Body of pancreas (tissue), 4 donors: ENCODE data around the gene KLHL6. TPM values are rescaled to one million over a fixed set of nuclear protein-coding genes. Genes with fewer than 3 reads are reported as not detected.

ENCODE experiments used
- ATAC-seq: fragments of 150-250 bp; one replicate; pipeline ENCODE4 v1.9.1; 2016
- DNase-seq, 4 donors: peaks; one replicate each; pipeline ENCODE4 v3.0.0-alpha.2; 2019
- H3K27ac ChIP-seq, 4 donors: fragments of 200-600 bp; sonication (generic); 1 replicate in 3 of 4; 2 replicates in 1 of 4; pipeline versions ENCODE4 v1.5.1 to v1.6.1; 2016 to 2019; ENCODE audit warnings: mild to moderate bottlenecking in 1 of 4, mixed read lengths in 1 of 4, moderate library complexity in 1 of 4
- H3K27me3 ChIP-seq, 2 donors: fragments of 200-600 bp; sonication (generic); one replicate each; pipeline ENCODE4 v1.6.0; 2016; ENCODE audit warnings: mild to moderate bottlenecking in 1 of 2
- H3K36me3 ChIP-seq, 2 donors: fragments of 200-600 bp; sonication (generic); replicated peaks in 1 of 2; 2 replicates each; pipeline ENCODE4 v1.5.1; 2016; ENCODE audit warnings: low read depth in 2 of 2; ENCODE audit not compliant: insufficient read depth in 1 of 2
- H3K4me1 ChIP-seq: fragments of 200-600 bp; sonication (generic); one replicate; pipeline ENCODE4 v1.6.0; 2016
- H3K4me3 ChIP-seq, 2 donors: fragments of 200-600 bp; sonication (generic); 1 replicate in 1 of 2; 2 replicates in 1 of 2; pipeline ENCODE4 v1.5.1; 2016 to 2019
- H3K9me3 ChIP-seq, 3 donors: fragments of 200-600 bp; sonication (generic); 1 replicate in 2 of 3; 2 replicates in 1 of 3; pipeline ENCODE4 v1.5.1; 2016
- POLR2A ChIP-seq, 3 donors: fragments of 450-650 bp; IDR thresholded peaks; one replicate each; pipeline ENCODE4 v1.6.1; 2016; ENCODE audit warnings: antibody characterized with exemption in 3 of 3, mild to moderate bottlenecking in 2 of 3
- WGBS, 2 donors: methylation state at CpG; one replicate each; pipeline ENCODE4 v1.1.5; 2017; 5-methylcytosine and 5-hydroxymethylcytosine counted together
- intact Hi-C: fragments of 100-400 bp; cut with DNase I; formaldehyde crosslinking; loops from one replicate; pipeline ENCODE4 v1.15.1; 2023
- total RNA-seq, 2 donors: library from RNA; depleted of rRNA; stranded (reverse); fragments of >200 nt; gene quantifications; one replicate each; pipeline ENCODE4 v1.1.0, GENCODE V29; 2016
- TF ChIP-seq, protein P1 (sequence below), 7 experiments: fragments of 450-650 bp in 4 of 7; fragments of 200-600 bp in 3 of 7; sonication (generic) in 3 of 7; IDR thresholded peaks; one replicate each; pipeline ENCODE4 v1.5.1; 2016 to 2019; ENCODE audit warnings: antibody characterized with exemption in 7 of 7

Gene KLHL6
- total RNA-seq, 2 donors from 2014 or later, result 1.6 TPM

DNA sequence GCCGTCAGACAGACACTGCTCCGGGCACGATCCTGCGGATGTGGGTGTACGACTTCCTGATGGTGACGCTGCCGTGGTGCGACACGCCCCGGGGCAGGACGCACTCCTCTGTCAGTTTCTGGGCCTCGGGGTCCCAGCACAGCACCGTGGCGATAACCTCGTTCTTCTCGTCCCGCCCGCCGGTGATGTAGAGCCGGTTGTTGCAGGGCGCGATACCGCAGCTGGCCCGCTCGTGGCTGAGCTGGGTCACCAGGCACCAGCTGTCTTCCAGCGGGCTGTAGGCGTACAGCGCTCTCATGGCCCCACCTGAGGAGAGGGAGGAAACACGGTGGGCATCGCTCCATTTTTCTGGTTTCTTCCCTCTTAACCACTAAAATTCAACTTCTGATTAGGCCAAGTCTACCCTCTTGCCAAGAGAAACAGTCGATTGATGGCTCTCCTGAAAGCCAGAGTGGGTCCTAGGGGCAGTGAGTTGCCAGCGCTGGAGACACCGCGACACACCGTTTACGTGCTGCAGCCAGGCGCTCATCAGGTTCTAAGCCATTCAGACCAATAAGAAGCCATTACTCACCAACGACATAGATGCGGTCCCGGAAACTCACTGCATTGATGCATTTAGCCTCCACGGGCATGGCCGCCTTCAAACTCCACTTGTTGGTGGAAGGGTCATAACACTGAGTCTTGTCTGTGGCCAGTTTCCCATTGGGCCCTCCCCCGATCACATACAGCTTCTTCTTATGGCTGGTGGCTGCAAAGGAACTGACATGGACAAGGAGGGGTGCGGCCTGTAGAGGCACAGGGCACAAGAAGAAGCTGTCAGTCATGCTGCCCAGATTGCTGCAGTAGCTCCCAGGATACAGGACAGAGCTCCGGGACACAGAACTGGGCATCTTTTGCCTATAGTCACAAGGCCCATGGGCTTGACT lies 63.3 kb downstream of the KLHL6 start:
- no peaks in the 10 kb centered on the region for H3K4me1 ChIP-seq
- DNase-seq, result no peak
- no peaks in the 10 kb centered on the region for H3K9me3 ChIP-seq
- intact Hi-C loops, result no loop called here
- ATAC-seq, result no peak
- WGBS, 2 donors, result 80 to 86% methylated on average over 36 to 45 of the region's 45 CpGs
- H3K4me3 ChIP-seq, result no peak overlapping the region
- H3K36me3 ChIP-seq, result no peaks in the 10 kb centered on the region
- H3K27ac ChIP-seq, result no peak overlapping the region
- TF ChIP-seq, protein P1, sequence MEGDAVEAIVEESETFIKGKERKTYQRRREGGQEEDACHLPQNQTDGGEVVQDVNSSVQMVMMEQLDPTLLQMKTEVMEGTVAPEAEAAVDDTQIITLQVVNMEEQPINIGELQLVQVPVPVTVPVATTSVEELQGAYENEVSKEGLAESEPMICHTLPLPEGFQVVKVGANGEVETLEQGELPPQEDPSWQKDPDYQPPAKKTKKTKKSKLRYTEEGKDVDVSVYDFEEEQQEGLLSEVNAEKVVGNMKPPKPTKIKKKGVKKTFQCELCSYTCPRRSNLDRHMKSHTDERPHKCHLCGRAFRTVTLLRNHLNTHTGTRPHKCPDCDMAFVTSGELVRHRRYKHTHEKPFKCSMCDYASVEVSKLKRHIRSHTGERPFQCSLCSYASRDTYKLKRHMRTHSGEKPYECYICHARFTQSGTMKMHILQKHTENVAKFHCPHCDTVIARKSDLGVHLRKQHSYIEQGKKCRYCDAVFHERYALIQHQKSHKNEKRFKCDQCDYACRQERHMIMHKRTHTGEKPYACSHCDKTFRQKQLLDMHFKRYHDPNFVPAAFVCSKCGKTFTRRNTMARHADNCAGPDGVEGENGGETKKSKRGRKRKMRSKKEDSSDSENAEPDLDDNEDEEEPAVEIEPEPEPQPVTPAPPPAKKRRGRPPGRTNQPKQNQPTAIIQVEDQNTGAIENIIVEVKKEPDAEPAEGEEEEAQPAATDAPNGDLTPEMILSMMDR (IDR thresholded peaks at IDR 0.05), result no peak
- no peak for TF ChIP-seq POLR2A (IDR thresholded peaks at IDR 0.05)
- no peaks in the 10 kb centered on the region for H3K27me3 ChIP-seq

- Histone ChIP-seq H3K27ac (no peak overlapping the region), H3K4me3 (no peak overlapping the region), H3K36me3 (no peaks in the 10 kb centered on the region), H3K4me1 (no peaks in the 10 kb centered on the region), H3K9me3 (no peaks in the 10 kb centered on the region), H3K27me3 (no peaks in the 10 kb centered on the region)
- 81 to 88% methylated on average over 14 to 23 of the region's 23 CpGs for WGBS, 2 donors
- intact Hi-C loops, result no loop called here
- DNase-seq, result no peak
- ATAC-seq, result no peak
- TF ChIP-seq POLR2A (IDR thresholded peaks at IDR 0.05), result no peak
- TF ChIP-seq, protein P1 (IDR thresholded peaks at IDR 0.05), result no peak
These were observed 64.2 kb downstream of the KLHL6 start for GRCh38 chr3:183491109-183491922.

DNA sequence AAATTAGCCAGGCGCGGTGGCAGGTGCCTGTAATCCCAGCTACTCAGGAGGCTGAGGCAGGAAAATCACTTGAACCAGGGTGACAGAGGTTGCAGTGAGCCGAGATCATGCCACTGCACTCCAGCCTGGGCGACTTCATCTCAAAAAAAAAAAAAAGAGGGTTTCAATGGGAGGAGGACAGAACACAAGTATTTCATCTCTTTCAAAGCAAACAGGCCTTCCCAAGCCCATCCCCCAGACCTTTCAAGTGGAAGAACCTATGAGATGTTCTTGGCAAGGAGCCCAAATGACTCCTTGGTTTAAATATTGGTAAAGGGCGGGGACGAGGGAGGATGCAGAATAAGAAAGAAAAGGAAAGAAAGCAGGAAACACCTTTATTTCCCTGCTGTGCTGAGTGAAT lies 64.9 kb downstream of the KLHL6 start:
- Histone ChIP-seq H3K9me3 (no peaks in the 10 kb centered on the region), H3K27me3 (no peaks in the 10 kb centered on the region), H3K4me1 (no peaks in the 10 kb centered on the region), H3K4me3 (no peak overlapping the region), H3K27ac (no peak overlapping the region), H3K36me3 (no peaks in the 10 kb centered on the region)
- DNase-seq, result no peak
- no peak for ATAC-seq
- intact Hi-C loops, result no loop called here
- WGBS, 2 donors, result 75 to 81% methylated on average over 6 of the region's 6 CpGs
- TF ChIP-seq, protein P1 (IDR thresholded peaks at IDR 0.05), result no peak
- TF ChIP-seq POLR2A (IDR thresholded peaks at IDR 0.05), result no peak

DNA sequence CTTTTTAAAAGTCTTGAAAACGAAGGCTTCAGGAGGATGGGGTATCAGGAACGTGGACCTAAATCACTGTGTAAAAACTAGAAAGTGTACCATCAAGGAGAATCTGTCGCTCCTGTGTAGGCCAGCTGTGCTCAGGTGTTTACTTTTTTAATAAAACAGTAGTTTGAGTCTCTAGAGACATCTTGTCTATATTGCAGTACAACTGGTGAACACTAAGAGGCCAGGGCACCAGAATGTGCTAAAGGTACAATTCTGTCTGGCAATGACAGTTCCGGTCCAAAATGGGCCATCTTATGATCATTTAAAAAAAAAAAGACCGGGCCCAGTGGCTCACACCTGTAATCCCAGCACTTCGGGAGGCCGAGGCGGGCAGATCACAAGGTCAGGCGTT lies 65.3 kb downstream of the KLHL6 start:
- 75 to 77% methylated on average over 9 of the region's 9 CpGs for WGBS, 2 donors
- no peak for TF ChIP-seq POLR2A (IDR thresholded peaks at IDR 0.05)
- TF ChIP-seq, protein P1 (IDR thresholded peaks at IDR 0.05), result no peak
- H3K27me3 ChIP-seq, result no peaks in the 10 kb centered on the region
- no peak for DNase-seq
- H3K4me1 ChIP-seq, result no peaks in the 10 kb centered on the region
- ATAC-seq, result no peak
- H3K9me3 ChIP-seq, result no peaks in the 10 kb centered on the region
- H3K27ac ChIP-seq, result no peak overlapping the region
- H3K36me3 ChIP-seq, result no peaks in the 10 kb centered on the region
- H3K4me3 ChIP-seq, result no peak overlapping the region
- intact Hi-C loops, result no loop called here
